GM21825 (cell line): Measurements from ENCODE around the gene DEPDC4.
A peak's percentile ranks its signal among the peaks of the same experiment; 100 is the strongest.

Experiments
- ATAC-seq: cut with Tn5 transposase; IDR thresholded peaks from one replicate; pipeline ENCODE4 v1.9.1; 2021; ENCODE audit warnings: mild to moderate bottlenecking, moderate library complexity; ENCODE audit not compliant: unreplicated experiment

DEPDC4 gene

GRCh38 chr12:100215209-100215608 lies 51.7 kb downstream of the DEPDC4 start:
- ATAC-seq: no peak

DNA sequence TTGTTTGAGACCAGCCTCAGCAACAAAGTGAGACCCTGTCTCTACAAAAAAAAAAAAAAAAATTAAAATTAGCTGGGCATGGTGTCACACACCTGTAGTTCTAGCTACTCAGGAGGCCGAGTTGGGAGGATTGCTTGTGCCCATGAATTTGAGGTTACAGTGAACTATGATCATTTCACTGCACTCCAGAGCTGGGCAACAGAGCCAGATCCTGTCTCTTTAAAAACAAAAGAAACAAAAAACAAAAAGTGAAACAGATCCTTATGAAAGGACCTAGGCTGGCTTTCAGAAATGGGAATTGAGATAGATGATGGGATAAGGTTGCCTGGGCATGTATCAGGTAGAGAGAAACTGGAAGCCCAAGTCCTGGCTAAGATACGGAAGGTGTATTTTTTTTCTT lies 52.4 kb downstream of the DEPDC4 start:
- ATAC-seq: no peak

GRCh38 chr12:100213016-100213891 lies 53.6 kb downstream of the DEPDC4 start:
- ATAC-seq: no peak

- no peak for ATAC-seq
Measured at GRCh38 chr12:100211698-100212097, 55.2 kb downstream of the DEPDC4 start.

DNA sequence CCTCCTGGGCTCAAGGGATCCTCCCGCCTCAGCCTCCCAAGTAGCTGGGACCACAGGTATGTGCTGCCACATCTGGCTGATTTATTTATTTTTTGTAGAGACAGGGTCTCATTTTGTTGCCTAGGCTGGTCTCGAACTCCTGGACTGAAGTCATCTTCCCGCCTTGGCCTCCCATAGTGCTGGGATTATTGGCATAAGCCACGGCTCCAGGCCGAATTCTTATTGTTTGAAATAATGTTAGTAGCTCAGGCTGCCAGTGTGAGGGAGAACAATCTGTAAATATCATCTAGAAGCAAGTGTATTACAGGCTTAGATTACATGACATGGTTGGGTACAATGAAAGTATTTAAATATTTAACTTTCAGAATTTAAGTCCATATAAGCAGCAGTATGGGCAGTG lies 58.0 kb downstream of the DEPDC4 start:
- ATAC-seq: no peak

- no peak for ATAC-seq
Measured at GRCh38 chr12:100207311-100207710, 59.6 kb downstream of the DEPDC4 start.

- no peak for ATAC-seq
Measured at GRCh38 chr12:100201604-100202423, 65.1 kb downstream of the DEPDC4 start.

- ATAC-seq: peak; percentile 92
Measured at GRCh38 chr12:100200463-100201181, 66.3 kb downstream of the DEPDC4 start, which contains the start of gene ACTR6. Gene ACTR6, plus strand, starts transcription at chr12:100200815. Its CDS starts 37 bp downstream, at chr12:100200852.

DNA sequence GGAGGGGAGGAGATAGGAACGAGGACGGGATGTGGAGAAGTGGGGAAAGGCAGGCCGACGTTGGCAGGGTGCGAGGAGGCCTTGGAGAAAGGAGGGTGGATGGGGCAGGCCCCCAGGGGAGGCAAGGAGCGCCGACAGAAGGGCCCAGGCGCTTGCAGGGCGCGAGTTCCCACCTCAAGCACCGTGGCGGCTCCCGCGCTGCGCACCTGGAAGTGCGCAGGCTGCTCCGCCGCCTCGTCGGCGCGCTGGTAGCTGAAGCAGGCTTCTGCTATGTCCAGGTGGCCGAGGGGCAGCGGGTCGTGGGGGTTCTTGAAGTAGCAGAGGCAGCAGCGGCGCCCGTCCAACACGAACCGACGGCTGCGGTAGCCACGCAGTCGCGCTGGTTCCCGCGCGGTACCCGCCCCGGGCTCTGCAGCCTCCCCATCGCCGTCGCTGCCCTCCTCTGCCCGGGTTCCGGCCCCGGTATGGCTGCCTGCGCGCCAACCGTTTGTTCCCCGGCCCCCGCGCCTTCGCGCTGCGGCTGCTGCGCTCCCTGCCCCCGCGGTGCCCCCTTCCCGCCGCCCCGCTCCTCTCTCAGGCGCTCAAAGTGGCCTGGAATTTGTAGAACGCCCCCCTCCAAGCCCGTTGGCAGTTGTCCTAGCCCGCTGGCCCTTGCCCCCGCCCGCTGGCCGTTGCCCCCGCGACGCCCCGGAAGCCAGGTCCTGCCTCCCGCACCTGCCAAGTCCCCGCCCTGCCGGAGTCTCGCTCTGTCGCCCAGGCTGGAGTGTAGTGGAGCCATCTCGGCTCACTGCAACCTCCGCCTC lies 67.3 kb downstream of the DEPDC4 start:
- peak; percentile 84 for ATAC-seq

- ATAC-seq: no peak
Measured at GRCh38 chr12:100199023-100199346, 67.9 kb downstream of the DEPDC4 start.

GRCh38 chr12:100197486-100197885 lies 69.4 kb downstream of the DEPDC4 start:
- ATAC-seq: no peak

DNA sequence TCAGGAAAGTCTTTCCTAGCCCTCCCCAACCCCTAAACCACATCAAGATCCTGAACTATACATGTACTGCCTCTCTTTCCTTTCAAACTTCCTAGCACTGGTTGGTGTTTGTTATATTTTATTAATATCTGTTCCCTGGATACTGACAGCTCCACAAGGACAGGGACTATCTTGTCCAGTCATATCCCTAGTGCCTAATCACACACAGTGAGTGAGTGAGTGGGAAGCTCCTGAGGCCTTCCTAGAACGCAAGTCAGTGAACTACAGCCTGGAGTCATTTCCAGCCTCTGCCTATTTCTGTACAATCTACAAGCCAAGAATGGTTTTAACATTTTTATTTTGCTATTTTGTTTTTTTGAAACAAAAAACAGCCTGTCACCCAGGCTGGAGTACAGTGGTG lies 73.8 kb downstream of the DEPDC4 start:
- no peak for ATAC-seq
